A673 (cell line): Measurements from ENCODE around the gene HOXD4. TPM values are rescaled to one million over a fixed set of nuclear protein-coding genes. Genes with fewer than 3 reads are reported as not detected.
A peak's percentile ranks its signal among the peaks of the same experiment; 100 is the strongest.

Experiments
- BruUV-seq: library from RNA; stranded (reverse); fragments of 400-500 nt; replicated peaks from 2 replicates; lab custom pipeline; 2021; lab: Mats Ljungman, UMichigan
- CTCF ChIA-PET: fragments of 300-600 bp; sonication (Branson Sonifier 250); formaldehyde crosslinking; loops from one replicate; lab custom pipeline; 2022; ENCODE audit warnings: antibody characterized with exemption; lab: Charles Lee
- POLR2A ChIA-PET: fragments of 300-600 bp; sonication (Branson Sonifier 250); formaldehyde crosslinking; loops from one replicate; lab custom pipeline; 2022; ENCODE audit warnings: antibody characterized with exemption; ENCODE audit not compliant: low non-redundant PET; lab: Charles Lee
- DNase-seq: peaks from one replicate; pipeline ENCODE4 v3.0.0-alpha.2; 2015; ENCODE audit warnings: low spot score
- H3K27ac ChIP-seq: fragments of 200-600 bp; sonication (generic); 2 replicates; pipeline ENCODE4 v1.5.1; 2016; ENCODE audit warnings: mixed run types, low read depth, mild to moderate bottlenecking, mixed read lengths, antibody characterized with exemption, low read length; ENCODE audit not compliant: poor library complexity, severe bottlenecking
- H3K27me3 ChIP-seq: fragments of 200-600 bp; sonication (generic); replicated peaks from 2 replicates; pipeline ENCODE4 v1.6.1; 2017; ENCODE audit warnings: mixed run types, low read depth, mild to moderate bottlenecking, mixed read lengths, antibody characterized with exemption, low read length; ENCODE audit not compliant: insufficient read depth, poor library complexity
- H3K36me3 ChIP-seq: fragments of 200-600 bp; sonication (generic); 2 replicates; pipeline ENCODE4 v1.6.1; 2016; ENCODE audit warnings: mixed run types, mild to moderate bottlenecking, mixed read lengths, antibody characterized with exemption, low read length; ENCODE audit not compliant: insufficient read depth, poor library complexity, severe bottlenecking
- H3K4me1 ChIP-seq: fragments of 200-600 bp; sonication (generic); 2 replicates; pipeline ENCODE4 v1.6.1; 2017; ENCODE audit warnings: mixed run types, mild to moderate bottlenecking, mixed read lengths, antibody characterized with exemption, low read length; ENCODE audit not compliant: insufficient read depth, poor library complexity, severe bottlenecking
- H3K4me3 ChIP-seq: fragments of 200-600 bp; sonication (generic); 2 replicates; pipeline ENCODE4 v1.5.1; 2016; ENCODE audit warnings: low read depth, mixed run types, mild to moderate bottlenecking, mixed read lengths, low read length; ENCODE audit not compliant: poor library complexity, severe bottlenecking
- H3K9me3 ChIP-seq: fragments of 200-600 bp; sonication (generic); 2 replicates; pipeline ENCODE4 v1.6.1; 2016; ENCODE audit warnings: mixed run types, low read depth, mild to moderate bottlenecking, mixed read lengths, antibody characterized with exemption, low read length; ENCODE audit not compliant: poor library complexity, severe bottlenecking
- EZH2 ChIP-seq: fragments of 200-600 bp; sonication (generic); IDR thresholded peaks from 2 replicates; pipeline ENCODE4 v1.6.1; 2017; ENCODE audit warnings: borderline replicate concordance, low read depth, mild to moderate bottlenecking, mixed read lengths, antibody characterized with exemption, low read length; ENCODE audit not compliant: poor library complexity, severe bottlenecking
- intact Hi-C: fragments of 100-400 bp; cut with micrococcal nuclease; formaldehyde crosslinking; loops from one replicate; pipeline ENCODE4 v1.10.0; 2022; ENCODE audit not compliant: unreplicated experiment
- total RNA-seq: library from RNA; stranded (reverse); gene quantifications from 2 replicates; pipeline ENCODE4 v1.2.3, GENCODE V29; 2021
- TF ChIP-seq, protein P1 (sequence below): fragments of 300-800, 200-600 bp; sonication (generic); conservative IDR thresholded peaks from 2 replicates; pipeline ENCODE4 v1.5.1; 2017; ENCODE audit warnings: low read depth, mild to moderate bottlenecking, antibody characterized with exemption, low read length, moderate library complexity, mixed read lengths

The HOXD4 gene
- total RNA-seq, 1 experiment from 2014 or later: 30.8 TPM

GRCh38 chr2:176156807-176157498 lies 5.6 kb downstream of the HOXD4 start, which contains the start of gene HOXD3:
TSS of gene HOXD3 (plus strand) at chr2:176157307. CDS start at chr2:176169115, 11,808 bp downstream.
- TF ChIP-seq EZH2: no peak
- TF ChIP-seq, protein P1, sequence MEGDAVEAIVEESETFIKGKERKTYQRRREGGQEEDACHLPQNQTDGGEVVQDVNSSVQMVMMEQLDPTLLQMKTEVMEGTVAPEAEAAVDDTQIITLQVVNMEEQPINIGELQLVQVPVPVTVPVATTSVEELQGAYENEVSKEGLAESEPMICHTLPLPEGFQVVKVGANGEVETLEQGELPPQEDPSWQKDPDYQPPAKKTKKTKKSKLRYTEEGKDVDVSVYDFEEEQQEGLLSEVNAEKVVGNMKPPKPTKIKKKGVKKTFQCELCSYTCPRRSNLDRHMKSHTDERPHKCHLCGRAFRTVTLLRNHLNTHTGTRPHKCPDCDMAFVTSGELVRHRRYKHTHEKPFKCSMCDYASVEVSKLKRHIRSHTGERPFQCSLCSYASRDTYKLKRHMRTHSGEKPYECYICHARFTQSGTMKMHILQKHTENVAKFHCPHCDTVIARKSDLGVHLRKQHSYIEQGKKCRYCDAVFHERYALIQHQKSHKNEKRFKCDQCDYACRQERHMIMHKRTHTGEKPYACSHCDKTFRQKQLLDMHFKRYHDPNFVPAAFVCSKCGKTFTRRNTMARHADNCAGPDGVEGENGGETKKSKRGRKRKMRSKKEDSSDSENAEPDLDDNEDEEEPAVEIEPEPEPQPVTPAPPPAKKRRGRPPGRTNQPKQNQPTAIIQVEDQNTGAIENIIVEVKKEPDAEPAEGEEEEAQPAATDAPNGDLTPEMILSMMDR: no peak
- H3K36me3 ChIP-seq: peaks cover 48% of the 10 kb centered on the region
- ChIA-PET POLR2A (no interaction called here), CTCF (no interaction called here)
- peaks cover 28% of the 10 kb centered on the region for H3K4me1 ChIP-seq
- intact Hi-C loops: loop anchor here (5.0 kb wide), 1 partner anchor 300 kb away; no protein-coding TSS in a partner anchor
- H3K27me3 ChIP-seq: no peaks in the 10 kb centered on the region
- peak within 1 kb of the TSS; percentile 85 for H3K27ac ChIP-seq
- H3K9me3 ChIP-seq: no peaks in the 10 kb centered on the region
- H3K4me3 ChIP-seq: peak within 1 kb of the TSS; percentile 48
- BruUV-seq: no TSS peak
- DNase-seq: no peak

DNA sequence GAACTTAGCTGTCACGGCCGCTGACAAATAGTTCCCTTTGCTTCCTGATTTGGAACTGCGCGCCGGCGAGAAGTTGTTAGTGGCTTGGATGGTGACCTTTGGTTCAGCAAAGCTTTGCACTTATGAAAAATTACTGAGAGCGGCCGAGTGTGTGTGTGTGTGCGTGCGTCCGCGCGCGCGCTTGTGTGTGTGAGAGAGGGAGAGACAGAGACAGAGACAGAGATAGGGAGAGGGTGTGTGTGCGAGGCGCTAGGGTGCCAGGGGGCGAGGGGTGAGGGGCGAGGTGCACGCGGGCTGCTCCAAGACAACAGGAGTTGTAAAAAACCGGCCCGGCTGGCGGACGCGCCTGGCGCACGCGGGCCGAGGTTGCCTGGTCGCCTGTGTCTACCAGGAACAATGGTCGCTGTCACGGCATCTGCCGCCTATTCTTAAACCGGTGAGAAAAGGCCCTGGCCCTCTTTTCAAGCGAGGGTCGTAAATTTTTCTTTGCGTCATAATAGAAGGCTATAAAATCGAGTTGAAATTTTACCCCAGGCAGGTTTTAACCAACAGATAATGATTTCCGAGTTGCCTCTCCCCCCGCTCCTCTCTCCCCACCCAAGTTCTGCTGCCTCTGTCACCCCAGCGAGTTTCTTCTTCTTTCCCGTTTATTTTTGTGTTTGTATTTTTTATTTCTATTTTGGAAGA lies 6.3 kb downstream of the HOXD4 start:
- no TSS peak for BruUV-seq
- Histone ChIP-seq H3K4me1 (peaks cover 28% of the 10 kb centered on the region), H3K4me3 (peak overlapping the region; percentile 48), H3K27ac (peak overlapping the region; percentile 85), H3K9me3 (no peaks in the 10 kb centered on the region), H3K27me3 (no peaks in the 10 kb centered on the region), H3K36me3 (peaks cover 43% of the 10 kb centered on the region)
- TF ChIP-seq EZH2: no peak
- DNase-seq: peak; percentile 61
- intact Hi-C loops: loop anchor here (5.0 kb wide), 1 partner anchor 300 kb away; no protein-coding TSS in a partner anchor
- ChIA-PET CTCF (no interaction called here), POLR2A (no interaction called here)

DNA sequence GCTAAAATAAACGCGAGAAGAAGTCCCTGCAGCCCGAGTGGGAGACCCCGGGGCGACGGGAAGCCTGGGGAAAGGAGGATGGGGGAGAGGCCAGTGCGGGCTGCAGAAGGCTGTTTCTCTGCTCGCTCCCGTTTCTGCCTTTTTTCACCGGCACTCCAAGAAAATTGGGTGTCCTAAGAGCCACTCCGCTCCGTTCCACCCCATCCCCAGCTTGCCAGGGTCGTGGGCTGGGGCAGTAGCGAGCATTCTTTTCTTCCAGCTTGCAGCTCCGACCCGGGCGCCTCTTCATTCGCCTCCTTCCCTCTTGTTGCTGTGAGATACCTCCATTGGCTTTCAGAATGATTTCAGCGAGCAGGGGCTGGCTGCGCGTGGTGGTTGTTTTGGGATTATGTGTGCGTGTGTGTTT lies 6.8 kb downstream of the HOXD4 start:
- Histone ChIP-seq H3K27me3 (no peaks in the 10 kb centered on the region), H3K27ac (peak overlapping the region; percentile 85)
- intact Hi-C loops: loop anchor here (5.0 kb wide), 1 partner anchor 299 kb away; no protein-coding TSS in a partner anchor

More for the DNA sequence above, 6.8 kb downstream of the HOXD4 start:
- ChIA-PET POLR2A (no interaction called here), CTCF (no interaction called here)
- TF ChIP-seq, protein P1: no peak
- no peak for TF ChIP-seq EZH2
- Histone ChIP-seq H3K4me1 (peaks cover 28% of the 10 kb centered on the region), H3K36me3 (peaks cover 38% of the 10 kb centered on the region), H3K4me3 (peak overlapping the region; percentile 48), H3K9me3 (no peaks in the 10 kb centered on the region)
- BruUV-seq: no TSS peak
- DNase-seq: peak; percentile 70
